HFFc6 (cell line): ENCODE measurements around the gene ZNF174. TPM values are rescaled to one million over a fixed set of nuclear protein-coding genes. Genes with fewer than 3 reads are reported as not detected.

Experiments
- DNase-seq: peaks from one replicate; pipeline ENCODE4 v3.0.0-alpha.2; 2018
- H3K27ac Mint-ChIP-seq: 2 replicates; pipeline ENCODE4 v1.8.0; 2020; ENCODE audit warnings: mild to moderate bottlenecking, mixed read lengths
- H3K27me3 Mint-ChIP-seq: 2 replicates; pipeline ENCODE4 v1.8.0; 2021; ENCODE audit warnings: mild to moderate bottlenecking, moderate library complexity, mixed read lengths; ENCODE audit not compliant: insufficient read depth
- H3K36me3 Mint-ChIP-seq: 2 replicates; pipeline ENCODE4 v1.8.0; 2021; ENCODE audit warnings: low read depth, mixed read lengths
- H3K4me1 Mint-ChIP-seq: 2 replicates; pipeline ENCODE4 v1.8.0; 2020; ENCODE audit warnings: low read depth, mixed read lengths
- H3K4me3 Mint-ChIP-seq: 2 replicates; pipeline ENCODE4 v1.8.0; 2020; ENCODE audit warnings: mild to moderate bottlenecking, moderate library complexity, mixed read lengths
- H3K9me3 Mint-ChIP-seq: 2 replicates; pipeline ENCODE4 v1.8.0; 2020; ENCODE audit warnings: mild to moderate bottlenecking, mixed read lengths
- long read RNA-seq: library from polyadenylated mRNA; unstranded; transcript quantifications from one replicate; pipeline ENCODE4 v2.0.0, GENCODE V29; 2019
- total RNA-seq, 6 experiments: library from RNA; stranded (reverse); fragmentation: NEBNext Ultra II Directional; extraction: Animal tissue kit (Norgen Biotek cat#: 25700); gene quantifications; 2 replicates in 1 of 6; 3 replicates in 5 of 6; pipeline ENCODE4 v1.2.3, GENCODE V29; 2021
- TF ChIP-seq, protein P1 (sequence below): fragments of 200-600 bp; sonication (generic); IDR thresholded peaks from 2 replicates; pipeline ENCODE4 v1.5.0; 2021; ENCODE audit warnings: antibody characterized with exemption, mild to moderate bottlenecking

The ZNF174 gene
- 10 to 100 TPM in 3 of 6 experiments, 1 to 10 TPM in 3; 8.6 to 10.7 (median 10.1) TPM for total RNA-seq
- long read RNA-seq, transcript ZNF174-201 (3 exons, 2,260 nt): major isoform, 6 of 11 reads
- long read RNA-seq, partial matches to known transcripts: 0 of 11 reads
- long read RNA-seq, other reads (novel, unspliced or antisense): 1 of 11 reads

DNA sequence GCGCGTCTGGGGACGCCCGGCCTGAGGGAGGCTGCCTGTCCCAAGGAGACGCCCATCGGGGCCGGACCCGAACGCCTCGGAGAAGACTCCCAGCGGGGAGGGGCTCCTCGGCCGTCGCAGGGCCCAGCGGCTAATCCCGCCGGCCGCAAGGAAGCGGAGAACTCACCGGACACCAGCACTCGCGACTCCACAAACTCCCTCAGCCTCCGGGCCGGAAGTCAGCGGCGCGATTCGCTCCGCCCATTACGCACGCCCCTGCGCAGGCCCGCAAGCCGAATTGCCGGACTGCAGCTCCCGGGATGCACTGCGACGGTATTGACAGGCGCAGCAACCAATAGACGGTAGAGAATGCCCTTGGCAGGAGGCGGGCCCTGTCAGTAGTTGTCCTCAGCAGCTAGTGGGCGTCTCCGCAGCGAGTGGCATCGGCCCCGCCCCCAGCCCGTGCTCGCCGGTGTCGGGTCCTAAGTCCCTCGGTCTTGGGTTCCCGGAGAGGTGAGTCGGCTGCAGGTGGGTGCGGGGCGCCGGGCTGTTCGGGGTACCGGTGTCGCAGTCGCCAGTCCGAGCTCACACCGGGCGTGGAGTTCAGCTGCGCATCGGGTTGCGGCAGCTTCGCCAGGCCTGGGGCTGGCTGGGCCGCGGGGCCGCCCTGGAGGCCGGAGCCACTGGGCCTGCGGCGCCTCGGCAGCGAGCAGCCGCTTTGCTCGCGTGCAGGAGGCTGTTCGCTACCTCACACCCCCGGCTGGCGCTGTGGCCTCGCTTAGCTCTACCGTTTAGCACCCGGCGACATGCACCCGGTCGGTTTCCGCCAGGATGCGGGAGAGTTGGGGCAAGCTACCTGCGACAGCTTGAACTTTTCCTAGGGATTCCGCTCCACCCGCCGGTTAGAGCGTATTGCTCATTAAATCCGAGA is at the start of gene ZNF174, which contains the start of gene ZSCAN32:
Gene ZNF174 (plus strand): TSS at position 437 of the 910 bp plus-strand sequence. CDS start 790 bp downstream, outside the sequence.
Gene ZSCAN32 (minus strand): TSS at position 226 of the 910 bp plus-strand sequence. CDS start 3,447 bp downstream, outside the sequence.
- H3K27ac Mint-ChIP-seq: peak within 1 kb of the TSS; percentile 81
- TF ChIP-seq, protein P1, sequence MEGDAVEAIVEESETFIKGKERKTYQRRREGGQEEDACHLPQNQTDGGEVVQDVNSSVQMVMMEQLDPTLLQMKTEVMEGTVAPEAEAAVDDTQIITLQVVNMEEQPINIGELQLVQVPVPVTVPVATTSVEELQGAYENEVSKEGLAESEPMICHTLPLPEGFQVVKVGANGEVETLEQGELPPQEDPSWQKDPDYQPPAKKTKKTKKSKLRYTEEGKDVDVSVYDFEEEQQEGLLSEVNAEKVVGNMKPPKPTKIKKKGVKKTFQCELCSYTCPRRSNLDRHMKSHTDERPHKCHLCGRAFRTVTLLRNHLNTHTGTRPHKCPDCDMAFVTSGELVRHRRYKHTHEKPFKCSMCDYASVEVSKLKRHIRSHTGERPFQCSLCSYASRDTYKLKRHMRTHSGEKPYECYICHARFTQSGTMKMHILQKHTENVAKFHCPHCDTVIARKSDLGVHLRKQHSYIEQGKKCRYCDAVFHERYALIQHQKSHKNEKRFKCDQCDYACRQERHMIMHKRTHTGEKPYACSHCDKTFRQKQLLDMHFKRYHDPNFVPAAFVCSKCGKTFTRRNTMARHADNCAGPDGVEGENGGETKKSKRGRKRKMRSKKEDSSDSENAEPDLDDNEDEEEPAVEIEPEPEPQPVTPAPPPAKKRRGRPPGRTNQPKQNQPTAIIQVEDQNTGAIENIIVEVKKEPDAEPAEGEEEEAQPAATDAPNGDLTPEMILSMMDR: no peak
- DNase-seq: peak; percentile 99
- peaks cover 36% of the 10 kb centered on the region for H3K9me3 Mint-ChIP-seq
- H3K4me1 Mint-ChIP-seq: peaks cover 9% of the 10 kb centered on the region
- no peaks in the 10 kb centered on the region for H3K27me3 Mint-ChIP-seq
- H3K4me3 Mint-ChIP-seq: peak within 1 kb of the TSS; percentile 91
- peaks cover 61% of the 10 kb centered on the region for H3K36me3 Mint-ChIP-seq

DNA sequence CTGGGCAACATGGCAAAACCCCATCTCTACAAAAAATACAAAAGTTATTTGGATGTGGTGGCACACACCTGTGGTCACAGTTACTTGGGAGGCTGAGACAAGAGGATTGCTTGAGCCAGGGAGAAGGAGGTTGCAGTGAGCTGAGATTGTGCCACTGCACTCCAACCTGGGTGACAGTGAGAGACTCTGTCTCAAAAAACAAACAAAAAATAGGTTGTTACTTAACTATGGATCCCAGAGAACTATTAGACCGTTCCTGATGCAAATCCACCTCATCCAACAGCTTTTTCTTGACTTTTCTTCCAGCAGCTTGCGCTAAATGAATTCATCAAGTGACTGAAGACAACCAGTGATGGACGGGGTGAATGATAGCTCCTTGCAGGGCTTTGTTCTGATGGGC is 45.4 kb upstream of the ZNF174 start, which contains the start of gene OR2C1:
Gene OR2C1 (plus strand): TSS at position 301 of the 400 bp plus-strand sequence. CDS start 52 bp downstream, at position 353.
- no peaks in the 10 kb centered on the region for H3K4me1 Mint-ChIP-seq
- no peak within 1 kb of the TSS for H3K4me3 Mint-ChIP-seq
- H3K36me3 Mint-ChIP-seq: no peaks in the 10 kb centered on the region
- no peak within 1 kb of the TSS for H3K27ac Mint-ChIP-seq
- peaks cover 8% of the 10 kb centered on the region for H3K27me3 Mint-ChIP-seq
- H3K9me3 Mint-ChIP-seq: no peaks in the 10 kb centered on the region; the same call in 1 of the 2 replicates
- TF ChIP-seq, protein P1: no peak
- no peak for DNase-seq

DNA sequence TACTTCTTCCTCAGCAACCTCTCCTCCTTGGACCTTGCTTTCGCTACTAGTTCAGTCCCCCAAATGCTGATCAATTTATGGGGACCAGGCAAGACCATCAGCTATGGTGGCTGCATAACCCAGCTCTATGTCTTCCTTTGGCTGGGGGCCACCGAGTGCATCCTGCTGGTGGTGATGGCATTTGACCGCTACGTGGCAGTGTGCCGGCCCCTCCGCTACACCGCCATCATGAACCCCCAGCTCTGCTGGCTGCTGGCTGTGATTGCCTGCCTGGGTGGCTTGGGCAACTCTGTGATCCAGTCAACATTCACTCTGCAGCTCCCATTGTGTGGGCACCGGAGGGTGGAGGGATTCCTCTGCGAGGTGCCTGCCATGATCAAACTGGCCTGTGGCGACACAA is 44.9 kb upstream of the ZNF174 start:
- Mint-ChIP-seq H3K27me3 (peaks cover 7% of the 10 kb centered on the region), H3K9me3 (no peaks in the 10 kb centered on the region; the same call in 1 of the 2 replicates), H3K27ac (no peak overlapping the region), H3K4me1 (no peaks in the 10 kb centered on the region), H3K4me3 (no peak overlapping the region), H3K36me3 (no peaks in the 10 kb centered on the region)
- TF ChIP-seq, protein P1: no peak
- no peak for DNase-seq

DNA sequence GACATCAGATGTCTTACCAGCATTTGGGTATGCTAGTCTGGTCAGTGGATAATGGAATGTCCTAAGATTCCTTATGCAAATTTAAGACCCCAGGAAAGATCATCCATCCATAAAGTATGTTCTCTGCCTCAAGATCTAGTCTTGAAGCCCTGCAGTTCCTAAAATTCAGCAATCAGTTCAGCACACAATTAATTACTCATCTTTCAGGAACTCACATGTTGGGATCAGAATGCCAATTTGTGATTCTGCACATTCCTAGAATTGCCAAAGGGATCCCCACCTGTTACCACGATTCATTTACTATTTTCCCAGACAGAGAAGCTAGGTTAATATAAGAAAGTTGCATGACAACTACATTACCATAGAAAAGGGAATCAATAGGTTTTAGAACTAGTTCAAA is 42.1 kb upstream of the ZNF174 start:
- Mint-ChIP-seq H3K9me3 (no peaks in the 10 kb centered on the region; the same call in 1 of the 2 replicates), H3K36me3 (no peaks in the 10 kb centered on the region), H3K27ac (no peak overlapping the region), H3K4me3 (no peak overlapping the region), H3K27me3 (peaks cover 10% of the 10 kb centered on the region), H3K4me1 (no peaks in the 10 kb centered on the region)
- TF ChIP-seq, protein P1: no peak
- DNase-seq: no peak

DNA sequence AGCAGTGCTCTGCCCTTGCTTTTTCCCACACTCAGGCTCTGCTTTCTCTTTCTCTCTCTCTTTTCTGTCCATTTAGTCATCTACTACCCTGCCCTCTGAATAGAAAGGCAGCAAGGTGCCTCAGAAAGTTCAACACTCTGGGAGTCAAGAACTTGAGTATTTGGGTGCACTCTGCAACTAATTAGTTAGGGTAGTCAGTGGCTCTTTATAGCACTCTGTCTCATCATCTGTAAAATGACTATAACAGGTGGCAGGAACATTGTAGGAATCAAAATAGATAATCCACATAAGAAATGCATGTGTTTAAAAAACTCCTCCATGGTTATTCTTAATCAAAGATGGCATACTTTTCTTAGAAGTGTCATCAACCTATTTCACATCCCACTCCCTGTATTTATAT is 38.1 kb upstream of the ZNF174 start:
- H3K36me3 Mint-ChIP-seq: peaks cover 13% of the 10 kb centered on the region
- TF ChIP-seq, protein P1: no peak

More for the DNA sequence above, 38.1 kb upstream of the ZNF174 start:
- peaks cover 8% of the 10 kb centered on the region for H3K4me1 Mint-ChIP-seq
- H3K9me3 Mint-ChIP-seq: peaks cover 14% of the 10 kb centered on the region
- no peak overlapping the region for H3K27ac Mint-ChIP-seq
- H3K4me3 Mint-ChIP-seq: no peak overlapping the region
- peaks cover 13% of the 10 kb centered on the region; the same call in 1 of the 2 replicates for H3K27me3 Mint-ChIP-seq
- DNase-seq: no peak
